Progenitor cell of endocrine pancreas (in vitro differentiated cells): ENCODE data around the gene MLPH. TPM values are rescaled to one million over a fixed set of nuclear protein-coding genes. Genes with fewer than 3 reads are reported as not detected.

ENCODE experiments used
- DNase-seq: peaks from one replicate; pipeline ENCODE4 v3.0.0; 2021; ENCODE audit warnings: low spot score; ENCODE audit not compliant: unreplicated experiment
- H3K27ac Mint-ChIP-seq: 2 replicates; pipeline ENCODE4 v1.8.0; 2021; ENCODE audit warnings: mild to moderate bottlenecking, moderate library complexity, mixed read lengths
- H3K27me3 Mint-ChIP-seq: 2 replicates; pipeline ENCODE4 v1.8.0; 2021; ENCODE audit warnings: mixed read lengths
- H3K36me3 Mint-ChIP-seq: 2 replicates; pipeline ENCODE4 v1.8.0; 2022; ENCODE audit warnings: mixed read lengths; ENCODE audit not compliant: insufficient read depth
- H3K4me1 Mint-ChIP-seq: 2 replicates; pipeline ENCODE4 v1.8.0; 2021; ENCODE audit warnings: low read depth, mixed read lengths
- H3K4me3 Mint-ChIP-seq: 2 replicates; pipeline ENCODE4 v1.8.0; 2021; ENCODE audit warnings: low read depth, mild to moderate bottlenecking, moderate library complexity, mixed read lengths
- H3K9me3 Mint-ChIP-seq: 2 replicates; pipeline ENCODE4 v1.8.0; 2021; ENCODE audit warnings: low read depth, mixed read lengths
- total RNA-seq: library from RNA; stranded (reverse); gene quantifications from 2 replicates; pipeline ENCODE4 v1.2.1, GENCODE V29; 2021
- TF ChIP-seq, protein P1 (sequence below): fragments of 200-600 bp; sonication (generic); IDR thresholded peaks from one replicate; pipeline ENCODE4 v1.5.0; 2021; ENCODE audit warnings: antibody characterized with exemption, mild to moderate bottlenecking; ENCODE audit not compliant: unreplicated experiment

Gene MLPH
- total RNA-seq, 1 donor from 2014 or later: 1.2 TPM

GRCh38 chr2:237600205-237600846 lies 113.3 kb downstream of the MLPH start:
- no peak overlapping the region for H3K27ac Mint-ChIP-seq
- DNase-seq: no peak
- no peaks in the 10 kb centered on the region for H3K9me3 Mint-ChIP-seq

DNA sequence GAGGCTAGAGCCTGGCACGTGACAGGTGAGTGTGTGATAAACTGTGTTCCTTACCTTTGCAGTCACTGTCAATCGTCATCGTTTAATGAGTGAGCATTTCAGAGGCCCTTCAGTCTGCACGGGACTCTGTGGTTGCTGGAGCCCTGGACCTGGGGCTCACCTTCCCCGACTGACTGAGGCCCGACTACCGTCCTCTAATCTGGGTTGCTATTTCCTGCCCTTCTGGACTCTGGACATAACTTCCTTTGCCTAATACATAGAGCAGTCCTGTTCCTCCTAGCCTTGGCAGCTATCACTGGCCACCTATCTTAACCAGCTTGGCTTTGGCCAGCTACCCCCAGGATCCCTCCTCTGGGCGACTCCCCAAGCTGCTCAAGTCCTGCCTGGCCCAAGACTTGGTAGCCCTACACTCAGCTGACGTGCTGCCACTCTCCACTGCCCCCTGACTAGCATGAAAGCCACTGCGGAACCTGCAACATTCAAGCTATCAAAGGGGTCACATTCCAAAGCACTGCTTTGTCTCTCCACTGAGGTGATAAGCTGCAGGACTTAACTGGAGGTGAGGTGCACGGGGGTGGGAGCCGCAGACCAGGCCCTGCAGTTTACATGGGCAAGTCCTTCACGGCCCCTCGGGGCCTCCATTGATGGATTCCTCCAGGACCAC lies 114.5 kb downstream of the MLPH start:
- TF ChIP-seq, protein P1, sequence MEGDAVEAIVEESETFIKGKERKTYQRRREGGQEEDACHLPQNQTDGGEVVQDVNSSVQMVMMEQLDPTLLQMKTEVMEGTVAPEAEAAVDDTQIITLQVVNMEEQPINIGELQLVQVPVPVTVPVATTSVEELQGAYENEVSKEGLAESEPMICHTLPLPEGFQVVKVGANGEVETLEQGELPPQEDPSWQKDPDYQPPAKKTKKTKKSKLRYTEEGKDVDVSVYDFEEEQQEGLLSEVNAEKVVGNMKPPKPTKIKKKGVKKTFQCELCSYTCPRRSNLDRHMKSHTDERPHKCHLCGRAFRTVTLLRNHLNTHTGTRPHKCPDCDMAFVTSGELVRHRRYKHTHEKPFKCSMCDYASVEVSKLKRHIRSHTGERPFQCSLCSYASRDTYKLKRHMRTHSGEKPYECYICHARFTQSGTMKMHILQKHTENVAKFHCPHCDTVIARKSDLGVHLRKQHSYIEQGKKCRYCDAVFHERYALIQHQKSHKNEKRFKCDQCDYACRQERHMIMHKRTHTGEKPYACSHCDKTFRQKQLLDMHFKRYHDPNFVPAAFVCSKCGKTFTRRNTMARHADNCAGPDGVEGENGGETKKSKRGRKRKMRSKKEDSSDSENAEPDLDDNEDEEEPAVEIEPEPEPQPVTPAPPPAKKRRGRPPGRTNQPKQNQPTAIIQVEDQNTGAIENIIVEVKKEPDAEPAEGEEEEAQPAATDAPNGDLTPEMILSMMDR: peak; percentile 34
- peaks cover 53% of the 10 kb centered on the region for H3K27me3 Mint-ChIP-seq
- H3K9me3 Mint-ChIP-seq: no peaks in the 10 kb centered on the region
- no peaks in the 10 kb centered on the region for H3K36me3 Mint-ChIP-seq
- H3K4me1 Mint-ChIP-seq: peaks cover 16% of the 10 kb centered on the region
- no peak for DNase-seq
- H3K4me3 Mint-ChIP-seq: no peak overlapping the region
- H3K27ac Mint-ChIP-seq: no peak overlapping the region

More at GRCh38 chr2:237600205-237600846, 113.3 kb downstream of the MLPH start:
- Mint-ChIP-seq H3K4me3 (no peak overlapping the region), H3K4me1 (peaks cover 16% of the 10 kb centered on the region), H3K36me3 (no peaks in the 10 kb centered on the region), H3K27me3 (peaks cover 54% of the 10 kb centered on the region)
- TF ChIP-seq, protein P1: no peak

- TF ChIP-seq, protein P1: no peak
- no peak for DNase-seq
- H3K4me3 Mint-ChIP-seq: no peak overlapping the region
- H3K4me1 Mint-ChIP-seq: peaks cover 16% of the 10 kb centered on the region
- no peaks in the 10 kb centered on the region for H3K9me3 Mint-ChIP-seq
- peaks cover 50% of the 10 kb centered on the region for H3K27me3 Mint-ChIP-seq
- H3K36me3 Mint-ChIP-seq: no peaks in the 10 kb centered on the region
- H3K27ac Mint-ChIP-seq: no peak overlapping the region
Observed at GRCh38 chr2:237602409-237602808, 115.4 kb downstream of the MLPH start.

DNA sequence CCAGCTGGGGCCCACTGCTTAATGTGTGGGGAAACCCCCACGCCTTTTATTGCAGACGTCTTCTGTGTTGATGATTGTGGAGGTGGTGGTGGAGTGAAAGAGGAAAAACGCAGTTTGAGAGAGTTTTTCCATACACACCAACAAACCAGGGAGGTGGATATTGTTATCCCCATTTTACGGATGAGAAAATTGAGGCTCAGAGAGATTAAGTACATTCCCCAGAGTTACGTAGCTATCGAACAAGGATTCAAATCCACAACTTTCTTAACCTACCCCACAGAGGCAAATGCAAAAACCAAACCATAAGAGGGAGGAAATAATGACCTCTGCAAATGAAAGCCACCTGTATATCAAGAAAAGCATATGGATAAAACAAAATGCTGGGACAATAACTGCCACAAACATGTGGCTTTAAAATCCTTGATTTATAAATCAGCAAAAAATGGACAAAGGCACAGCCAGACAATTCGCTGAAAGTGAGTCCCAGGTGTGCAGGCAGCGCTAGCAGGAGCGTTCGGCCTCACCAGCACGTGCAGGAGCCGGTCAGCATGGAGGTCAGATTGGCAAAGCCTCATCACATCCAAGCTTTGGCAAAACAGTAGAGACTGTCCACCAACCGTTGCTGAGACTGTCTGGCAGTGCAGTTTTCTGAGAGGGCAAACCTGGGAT lies 116.1 kb downstream of the MLPH start:
- peak overlapping the region; percentile 62 for H3K27ac Mint-ChIP-seq
- H3K36me3 Mint-ChIP-seq: no peaks in the 10 kb centered on the region
- H3K27me3 Mint-ChIP-seq: peaks cover 46% of the 10 kb centered on the region
- TF ChIP-seq, protein P1: no peak
- no peaks in the 10 kb centered on the region for H3K9me3 Mint-ChIP-seq
- peaks cover 16% of the 10 kb centered on the region for H3K4me1 Mint-ChIP-seq
- no peak overlapping the region for H3K4me3 Mint-ChIP-seq
- DNase-seq: no peak

GRCh38 chr2:237603718-237604362 lies 116.8 kb downstream of the MLPH start:
- peaks cover 41% of the 10 kb centered on the region for H3K27me3 Mint-ChIP-seq
- H3K9me3 Mint-ChIP-seq: no peaks in the 10 kb centered on the region
- H3K4me1 Mint-ChIP-seq: peaks cover 16% of the 10 kb centered on the region
- TF ChIP-seq, protein P1: no peak
- no peak overlapping the region for H3K4me3 Mint-ChIP-seq
- DNase-seq: no peak
- peak overlapping the region; percentile 62 for H3K27ac Mint-ChIP-seq
- H3K36me3 Mint-ChIP-seq: no peaks in the 10 kb centered on the region
